Activated T-cell treated with anti-CD3 and anti-CD28 coated beads, Interleukin-2, amount 50 U/mL, for 1 hour (primary cell): ENCODE data around the gene ESYT2.
A peak's percentile ranks its signal among the peaks of the same experiment; 100 is the strongest.
"Not testable (repeated sequence)": the region's sequence is repeated elsewhere in the genome, so short reads cannot be mapped to it uniquely, and the experiment has no call there.

Experiments used
- DNase-seq: peaks from one replicate; pipeline ENCODE4 v3.0.0-alpha.2; 2020

ESYT2 gene

DNA sequence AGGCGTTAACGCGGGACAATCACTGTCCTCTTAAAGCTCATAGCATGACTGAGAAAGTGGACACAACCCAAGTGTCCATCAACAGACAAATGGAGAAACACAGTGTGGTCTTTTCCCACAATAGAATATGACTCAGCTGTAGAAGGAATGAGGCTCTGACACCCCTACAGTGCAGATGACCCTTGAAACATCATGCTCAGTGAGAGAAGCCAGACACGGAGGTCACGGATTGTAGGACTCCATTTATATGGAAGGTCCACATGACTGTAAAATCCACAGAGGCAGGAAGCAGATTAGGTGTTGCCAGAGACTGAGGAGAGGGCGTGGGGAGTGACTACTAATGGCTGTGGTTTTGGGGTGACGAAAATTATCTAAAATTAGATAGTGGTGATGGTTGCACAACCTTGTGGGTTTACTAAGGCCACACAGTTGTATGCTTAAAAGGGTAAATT lies 118.6 kb downstream of the ESYT2 start:
- no peak for DNase-seq

DNA sequence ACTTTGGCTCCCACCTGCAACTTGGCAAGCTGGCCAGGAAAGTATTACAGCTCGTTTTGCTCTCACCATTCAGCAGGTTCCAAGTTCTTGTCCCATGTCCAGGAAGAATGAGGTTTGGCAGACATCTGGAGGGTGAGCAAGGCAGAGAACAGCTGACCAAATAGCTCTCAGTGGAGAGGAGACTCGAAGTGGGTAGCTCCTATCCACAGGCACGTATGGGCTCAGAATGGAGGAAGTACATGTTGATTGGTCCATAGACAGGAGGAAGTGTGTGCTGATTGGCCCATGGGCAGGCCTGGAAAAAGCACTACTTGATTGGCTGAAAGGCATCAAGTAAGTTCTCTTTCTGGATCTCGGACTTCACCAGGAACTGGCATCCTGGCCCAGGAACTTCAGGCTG lies 121.7 kb downstream of the ESYT2 start:
- DNase-seq = no peak

DNA sequence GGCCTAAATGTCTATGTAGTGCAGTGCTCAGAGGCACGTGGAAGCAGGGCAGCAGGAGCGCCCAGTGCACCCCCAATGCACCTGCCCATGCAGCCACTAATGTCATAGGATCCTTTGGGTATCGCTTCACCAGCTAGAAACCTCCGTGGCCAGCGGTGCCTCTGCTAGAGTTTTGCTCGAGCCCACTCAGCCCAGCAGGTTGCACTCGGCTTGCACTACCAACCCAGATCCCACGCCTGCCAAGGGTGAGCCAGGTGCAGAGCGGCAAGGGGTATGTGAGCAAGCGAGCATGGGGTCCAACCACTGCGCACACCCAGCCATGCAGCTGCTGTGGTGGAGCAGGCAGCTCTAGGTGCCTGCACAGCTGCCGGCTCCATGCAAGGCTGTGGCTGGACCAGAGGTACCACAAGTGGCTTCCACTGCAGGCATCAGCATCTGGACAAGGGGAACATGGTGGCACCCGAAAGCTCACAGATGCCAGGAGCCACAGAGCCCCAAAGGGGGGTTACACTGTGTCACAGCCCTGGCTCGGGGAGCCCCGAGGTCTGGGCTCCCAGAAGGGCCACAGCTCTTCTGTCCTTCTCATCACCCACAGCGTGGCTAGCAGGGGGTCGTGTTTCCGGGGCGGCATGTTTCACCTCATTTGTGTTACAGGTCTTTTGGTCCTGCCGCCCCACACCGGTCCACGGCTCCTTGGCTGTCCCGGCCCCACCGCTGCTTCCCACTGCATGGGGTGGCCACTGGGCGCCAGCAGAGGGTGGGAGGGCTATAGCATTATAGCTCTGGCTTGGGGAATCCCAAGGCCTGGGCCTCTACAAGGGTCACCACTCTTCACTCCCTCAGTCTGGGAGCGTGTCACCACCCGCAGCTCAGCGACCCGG lies 122.4 kb downstream of the ESYT2 start:
- no peak for DNase-seq

DNA sequence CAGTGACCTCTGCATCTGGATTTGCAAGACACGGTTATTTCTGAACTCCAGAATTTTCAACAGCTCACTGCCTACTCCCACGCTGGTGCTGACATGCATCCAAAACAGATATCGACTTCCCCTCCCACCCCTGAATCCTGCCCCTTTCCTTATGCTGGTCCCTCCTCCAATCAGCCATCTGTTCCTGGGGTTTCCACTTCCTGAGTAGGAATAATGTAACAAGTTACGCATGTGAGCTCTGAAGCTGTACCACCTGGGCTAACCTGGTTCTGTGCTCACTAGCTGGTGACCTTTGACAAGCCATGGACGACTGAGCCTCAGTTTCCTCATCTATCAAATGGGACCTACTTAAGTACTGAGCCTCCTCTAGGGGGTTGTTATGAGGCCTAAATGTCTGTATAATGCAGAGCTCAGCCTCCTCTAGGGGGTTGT lies 123.0 kb downstream of the ESYT2 start:
- no peak for DNase-seq

DNA sequence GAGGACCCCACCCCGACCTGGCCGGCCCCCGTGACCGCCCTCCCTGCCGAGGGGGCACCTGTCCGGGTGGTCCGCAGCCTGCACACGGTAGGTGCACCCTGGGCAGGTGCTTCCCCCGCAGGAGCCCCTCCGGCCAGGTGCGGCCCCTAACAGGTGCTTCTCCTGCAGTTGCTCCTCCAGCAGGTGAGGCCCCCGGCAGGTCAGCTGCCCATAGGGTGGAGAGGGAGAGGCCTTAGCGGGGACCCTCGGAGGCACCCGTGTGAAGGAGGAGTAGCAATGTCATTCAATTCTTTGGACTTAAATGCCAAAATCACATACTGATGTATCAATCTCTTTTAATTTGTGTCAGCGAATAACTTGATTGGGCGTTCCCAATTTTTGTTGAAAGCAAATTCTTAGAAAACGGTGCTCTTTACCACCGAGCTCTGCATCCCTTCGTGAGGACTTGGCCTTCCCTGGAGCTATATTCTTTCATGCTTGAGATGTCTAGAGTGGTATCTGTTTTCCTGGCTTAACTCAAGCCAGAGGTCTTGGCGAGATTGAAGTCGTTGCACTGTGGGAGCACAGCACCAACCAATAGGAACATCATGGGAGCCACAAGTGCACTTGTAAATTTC lies 124.0 kb downstream of the ESYT2 start:
- no peak for DNase-seq

DNA sequence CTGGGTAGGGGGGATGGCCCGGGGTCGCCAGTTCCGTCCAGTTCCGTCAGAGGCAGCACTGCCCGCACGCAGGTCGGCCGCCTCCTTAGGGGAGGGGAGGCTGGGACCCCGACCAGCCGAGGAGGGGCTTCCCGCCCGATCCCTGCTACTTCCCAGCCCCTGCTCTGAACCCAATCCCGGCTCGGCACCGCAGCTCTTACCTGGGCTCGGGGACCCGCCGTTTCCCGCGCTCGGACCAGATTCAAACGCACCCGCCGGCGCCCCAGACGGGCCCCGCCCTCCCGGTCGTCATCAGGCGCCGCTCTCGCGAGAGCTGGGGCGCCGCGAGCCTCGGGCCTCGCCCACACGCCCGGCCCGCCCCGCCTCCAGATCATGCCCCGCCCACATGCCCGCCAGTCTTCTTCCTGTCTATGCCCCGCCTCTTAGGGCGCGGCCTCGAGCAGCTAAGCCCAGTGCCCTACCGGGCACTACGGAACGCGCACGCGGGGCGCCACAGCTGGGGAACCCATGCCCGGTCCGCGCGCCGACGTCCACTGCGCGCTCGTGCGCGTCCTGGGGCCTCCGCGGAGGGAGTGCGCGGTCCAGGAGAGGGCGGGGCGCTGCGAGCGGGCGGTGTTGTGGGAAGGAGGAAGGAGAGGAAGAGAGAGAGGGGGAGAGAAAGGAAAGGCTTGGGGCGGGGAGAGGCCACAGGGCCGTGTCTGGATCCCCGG lies 124.6 kb downstream of the ESYT2 start, which contains the start of gene NCAPG2:
Gene NCAPG2 (minus strand): TSS at position 281 of the 710 bp plus-strand sequence. CDS start 2,905 bp downstream, outside the sequence.
- peak; percentile 98 for DNase-seq

DNA sequence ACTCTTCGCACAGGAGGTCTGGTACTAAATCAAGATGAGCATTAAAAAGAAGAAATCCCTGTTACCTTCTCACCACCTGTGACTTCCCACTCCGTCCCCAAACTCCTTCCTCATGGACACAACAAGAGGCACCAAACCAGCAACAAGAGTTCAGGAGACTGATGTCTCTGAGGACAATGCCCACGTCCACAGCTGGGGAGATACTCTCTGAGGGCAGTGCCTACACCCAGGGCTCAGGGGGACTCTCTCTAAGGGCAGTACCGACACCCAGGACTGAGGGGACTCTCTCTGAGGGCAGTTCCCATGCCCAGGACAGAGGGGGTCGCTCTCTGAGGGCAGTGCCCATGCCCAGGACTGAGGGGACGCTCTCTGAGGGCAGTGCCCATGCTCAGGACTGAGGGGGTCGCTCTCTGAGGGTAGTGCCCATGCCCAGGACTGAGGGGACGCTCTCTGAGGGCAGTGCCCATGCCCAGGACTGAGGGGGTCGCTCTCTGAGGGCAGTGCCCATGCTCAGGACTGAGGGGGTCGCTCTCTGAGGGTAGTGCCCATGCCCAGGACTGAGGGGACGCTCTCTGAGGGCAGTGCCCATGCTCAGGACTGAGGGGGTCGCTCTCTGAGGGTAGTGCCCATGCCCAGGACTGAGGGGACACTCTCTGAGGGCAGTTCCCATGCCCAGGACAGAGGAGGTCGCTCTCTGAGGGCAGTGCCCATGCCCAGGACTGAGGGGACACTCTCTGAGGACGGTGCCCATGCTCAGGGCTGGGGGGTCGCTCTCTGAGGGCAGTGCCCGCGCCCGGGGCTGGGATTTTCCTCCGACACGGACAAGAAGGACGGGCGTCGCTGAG lies 125.4 kb downstream of the ESYT2 start:
- not testable (repeated sequence) for DNase-seq

DNA sequence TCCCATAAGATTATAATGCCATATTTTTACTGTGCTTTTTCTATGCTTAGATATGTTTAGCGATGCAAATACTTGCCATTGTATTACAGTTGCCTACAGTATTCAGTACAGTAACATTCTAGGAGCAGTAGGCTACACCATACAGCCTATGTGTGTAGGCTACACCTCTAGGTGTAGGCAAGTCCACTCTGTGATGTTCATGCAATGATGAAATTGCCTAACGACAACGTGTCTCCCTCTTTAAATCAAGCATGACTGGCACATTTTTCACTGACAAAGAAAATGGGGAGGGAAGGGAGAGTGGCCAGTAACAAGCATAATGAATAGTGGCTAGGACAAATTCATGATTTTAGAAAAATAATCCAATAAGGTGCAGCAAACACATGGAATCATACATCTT lies 126.4 kb downstream of the ESYT2 start:
- DNase-seq = no peak

DNA sequence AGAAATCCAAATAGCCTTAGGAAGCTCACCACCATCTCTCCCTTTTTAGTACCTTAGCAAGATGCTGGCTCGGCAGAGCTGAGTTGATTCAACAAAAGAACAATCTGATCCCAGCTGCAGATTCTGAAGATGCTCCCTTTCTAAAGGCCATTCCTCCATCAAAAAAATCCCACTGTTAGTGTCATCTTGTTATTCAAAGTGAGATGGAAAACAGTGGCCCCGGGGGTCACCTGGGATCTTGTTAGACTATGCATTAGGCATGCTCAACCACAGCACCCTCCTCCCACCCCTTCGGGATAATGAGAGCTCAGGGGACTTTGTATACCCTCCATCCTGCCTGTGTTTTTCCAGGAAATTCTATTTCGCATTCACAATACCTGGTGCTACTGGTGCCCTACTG lies 127.1 kb downstream of the ESYT2 start:
- no peak for DNase-seq

DNA sequence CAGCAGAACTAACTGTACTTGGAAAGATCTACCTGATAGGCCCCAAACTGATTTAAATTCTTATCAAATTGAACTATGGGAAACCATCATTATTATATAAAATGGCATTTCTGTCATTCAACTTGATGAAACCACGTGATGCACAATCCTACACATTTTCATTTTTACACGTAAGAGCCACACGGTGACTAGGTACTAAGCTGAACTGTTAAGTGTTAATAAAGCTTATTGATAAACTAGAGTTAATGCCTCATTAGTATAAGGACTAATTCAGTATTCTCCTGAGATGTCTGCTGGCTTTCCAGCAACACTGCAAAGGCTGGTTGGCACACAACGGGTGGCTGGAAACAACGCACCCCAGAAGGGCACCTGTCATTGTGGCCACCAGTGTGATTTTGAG lies 129.3 kb downstream of the ESYT2 start:
- no peak for DNase-seq

DNA sequence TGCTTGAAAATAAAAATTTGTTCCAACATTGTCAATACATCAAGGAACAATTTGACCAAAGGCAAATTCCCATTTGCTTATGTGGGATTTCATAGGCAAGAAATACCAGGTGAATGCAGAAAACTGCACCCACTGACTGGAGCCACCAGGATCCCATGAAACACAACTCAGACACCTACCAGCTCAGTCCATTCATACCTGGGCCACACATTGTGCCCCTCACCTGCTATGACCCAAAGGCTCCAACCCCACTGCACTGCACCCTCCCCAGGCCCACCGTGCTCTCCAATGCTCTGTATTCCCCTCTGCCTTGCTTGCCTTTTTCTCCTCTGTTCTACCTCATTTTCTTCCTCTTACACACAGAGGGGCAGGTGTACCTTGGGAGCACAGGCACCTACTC lies 130.0 kb downstream of the ESYT2 start:
- no peak for DNase-seq

DNA sequence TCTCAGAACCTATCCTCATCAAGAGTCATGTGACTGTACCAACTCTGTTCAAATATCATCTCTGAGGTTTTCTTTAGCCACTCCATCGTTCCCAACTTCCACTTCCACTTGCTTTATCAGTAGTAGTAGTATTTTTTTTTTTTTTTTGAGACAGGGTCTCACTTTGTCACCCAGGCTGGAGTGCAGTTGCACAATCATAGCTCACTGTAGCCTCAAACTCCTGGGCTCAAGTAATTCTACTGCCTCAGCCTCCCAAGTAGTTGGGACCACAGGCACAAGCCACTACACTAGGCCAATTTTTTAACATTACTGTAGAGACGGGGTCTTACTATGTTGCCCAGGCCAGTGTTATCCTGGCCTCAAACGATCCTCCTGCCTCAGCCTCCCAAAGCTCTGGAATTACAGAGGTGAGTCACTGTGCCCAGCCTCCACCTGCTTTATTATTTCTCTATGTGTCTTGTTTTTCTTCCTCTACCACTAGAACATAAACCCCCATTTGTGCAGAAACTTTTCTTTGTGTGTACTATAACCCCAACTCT lies 130.6 kb downstream of the ESYT2 start:
- no peak for DNase-seq

DNA sequence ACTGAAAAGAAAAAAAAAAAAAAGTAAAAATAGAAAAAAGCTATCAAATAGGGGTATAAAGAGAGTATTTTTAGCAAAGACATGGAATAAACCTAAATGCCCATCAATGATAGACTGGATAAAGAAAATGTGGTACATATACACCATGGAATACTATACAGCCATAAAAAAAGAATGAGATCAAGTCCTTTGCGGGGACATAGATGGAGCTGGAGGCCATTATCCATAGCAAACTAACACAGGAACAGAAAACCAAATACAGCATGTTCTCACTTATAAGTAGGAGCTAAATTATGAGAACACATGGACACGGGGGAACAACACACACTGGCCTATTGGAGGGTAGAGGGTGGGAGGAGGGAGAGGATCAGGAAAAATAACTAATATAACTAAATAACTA lies 131.7 kb downstream of the ESYT2 start:
- DNase-seq = not testable (repeated sequence)

DNA sequence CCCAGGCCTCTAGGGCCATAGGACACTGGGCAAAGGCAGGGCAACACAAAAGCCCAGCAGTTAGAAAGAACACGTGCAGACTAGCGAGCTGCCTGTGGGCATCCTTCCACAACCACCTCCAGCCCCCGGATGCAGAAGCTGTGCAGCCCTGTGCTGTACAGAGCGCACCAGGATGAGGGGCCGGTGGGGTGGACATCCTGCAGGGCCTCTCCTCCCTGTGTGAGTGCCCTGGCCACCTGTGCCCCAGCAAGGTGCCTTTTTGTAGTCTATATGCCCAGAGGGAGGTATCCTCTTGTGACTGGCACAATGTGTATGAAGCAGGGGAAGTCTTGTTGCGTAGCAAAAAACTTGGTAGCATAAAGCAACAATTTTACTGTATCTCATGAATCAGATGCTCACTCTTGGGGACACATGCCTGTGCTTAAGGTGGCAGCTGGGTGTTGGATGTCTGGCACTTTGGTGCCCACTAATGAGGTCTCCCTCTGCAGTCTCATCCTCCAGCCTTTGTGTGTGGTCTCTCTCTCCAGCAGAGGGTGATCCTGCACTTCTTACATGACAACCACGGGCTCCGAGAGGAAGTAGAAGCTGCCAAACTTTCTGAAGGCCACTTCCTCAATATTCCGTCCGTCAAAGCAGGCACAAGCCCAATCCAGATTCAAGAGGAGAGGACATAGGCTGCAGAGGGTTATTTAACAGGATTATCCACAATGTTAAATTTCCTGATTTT lies 133.4 kb downstream of the ESYT2 start:
- peak; percentile 48 for DNase-seq

DNA sequence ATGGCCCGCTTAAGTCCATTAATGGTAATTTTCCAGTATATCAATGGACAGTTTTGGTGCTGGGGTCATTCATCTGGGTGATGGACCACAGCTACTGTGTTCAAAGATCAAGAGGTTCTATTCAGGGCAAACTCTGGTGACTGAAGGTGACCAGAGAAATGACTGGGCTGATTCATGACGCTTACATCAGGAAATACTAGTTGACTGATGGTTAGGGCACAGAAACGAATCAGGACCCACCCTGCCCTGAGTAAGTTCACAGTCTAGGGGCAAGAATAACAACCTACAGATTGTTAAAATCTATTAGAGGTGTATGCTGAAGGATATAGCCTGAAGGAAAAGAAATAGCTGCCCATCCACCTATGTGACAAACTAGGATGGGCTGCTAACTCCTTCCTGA lies 134.3 kb downstream of the ESYT2 start:
- no peak for DNase-seq

DNA sequence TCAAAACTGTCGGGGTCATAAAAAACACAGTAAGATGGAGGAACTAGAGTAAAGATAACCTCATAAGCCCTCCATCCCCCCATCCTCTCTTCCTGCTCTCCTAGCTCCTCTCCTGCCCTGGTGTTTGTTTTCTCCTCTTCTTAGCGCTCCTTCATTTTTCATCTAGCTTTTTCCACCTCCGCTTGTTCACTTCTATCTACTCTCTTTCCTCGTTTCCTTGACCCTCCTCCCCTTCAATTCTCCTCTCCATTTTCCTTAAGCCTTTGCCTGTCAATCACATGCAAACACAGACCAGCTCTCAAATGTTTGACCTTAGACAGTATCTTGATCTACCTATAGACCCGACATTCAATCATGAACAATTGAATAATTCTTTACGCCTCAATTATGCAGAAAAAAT lies 134.7 kb downstream of the ESYT2 start:
- no peak for DNase-seq

DNA sequence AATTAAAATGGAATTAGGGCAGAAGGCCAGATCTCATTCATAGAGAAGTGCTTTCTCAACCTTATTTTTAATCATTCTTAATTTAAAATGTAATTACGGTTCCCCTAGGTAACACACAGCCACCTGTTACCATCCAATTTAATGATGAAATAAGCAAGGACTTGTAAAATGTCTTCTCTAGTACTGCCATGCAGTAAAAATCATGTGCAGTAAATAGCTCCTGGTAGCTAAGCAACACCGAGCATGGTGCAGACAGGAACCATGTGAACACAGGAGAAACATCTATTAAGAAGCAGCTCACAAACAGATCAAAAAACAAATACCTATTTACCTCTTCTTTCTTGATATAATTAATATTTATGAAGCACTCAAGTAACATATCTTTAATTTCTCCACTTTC lies 139.8 kb downstream of the ESYT2 start:
- no peak for DNase-seq

DNA sequence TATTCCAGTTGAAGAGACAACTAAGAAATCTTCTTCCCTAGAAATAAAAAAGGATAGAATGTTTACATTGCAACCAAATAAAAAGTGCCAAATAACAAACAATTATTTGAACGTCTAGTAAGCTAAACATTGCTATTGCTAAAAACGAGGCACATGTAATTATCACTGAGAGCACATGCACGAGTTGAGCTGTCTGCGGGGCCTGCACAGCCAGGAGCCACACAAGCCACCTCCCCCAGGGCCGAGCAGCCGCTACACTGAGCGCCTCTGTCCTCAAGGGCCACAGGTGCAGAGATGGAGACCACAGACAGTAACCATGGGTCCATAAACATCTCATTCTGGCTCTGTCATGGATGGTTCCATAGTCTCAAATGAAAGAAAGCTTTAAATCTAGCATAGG lies 141.9 kb downstream of the ESYT2 start:
- no peak for DNase-seq

DNA sequence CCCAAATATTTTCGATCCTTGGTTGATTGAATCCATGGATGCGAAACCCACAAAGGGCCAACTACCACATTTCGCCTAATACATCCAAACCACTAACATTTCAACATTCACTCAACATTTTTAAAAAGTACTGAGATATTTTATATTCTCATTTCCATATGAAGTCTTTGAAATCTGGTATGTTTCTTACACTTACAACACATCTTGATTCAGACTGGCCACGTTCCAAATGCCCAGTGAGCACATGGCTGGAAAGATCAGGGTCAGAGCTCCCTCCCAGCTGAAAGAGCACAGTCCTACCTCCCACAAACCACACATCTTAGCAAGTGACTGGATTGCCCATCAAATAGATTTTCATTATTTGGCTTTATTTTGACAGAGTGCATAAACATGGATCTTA lies 143.6 kb downstream of the ESYT2 start:
- DNase-seq = no peak

DNA sequence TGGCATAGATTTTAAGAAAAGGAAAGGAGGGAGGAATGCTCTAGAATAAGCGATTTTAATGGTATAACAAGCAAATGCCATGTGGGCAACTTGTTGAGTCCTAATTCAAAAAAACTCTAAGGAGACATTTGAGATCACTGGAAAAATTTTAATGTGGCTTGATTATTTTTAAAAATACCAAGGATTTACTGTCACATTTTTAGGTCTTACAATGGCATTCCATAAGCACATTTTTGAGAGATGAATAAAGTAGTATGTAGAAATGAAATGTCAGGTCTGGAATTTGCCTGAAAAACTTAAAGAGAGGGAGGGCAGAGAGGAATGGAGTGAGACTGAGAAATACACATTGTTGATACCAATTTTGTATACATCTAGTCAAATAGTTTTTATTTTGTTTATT lies 145.0 kb downstream of the ESYT2 start:
- DNase-seq = no peak

DNA sequence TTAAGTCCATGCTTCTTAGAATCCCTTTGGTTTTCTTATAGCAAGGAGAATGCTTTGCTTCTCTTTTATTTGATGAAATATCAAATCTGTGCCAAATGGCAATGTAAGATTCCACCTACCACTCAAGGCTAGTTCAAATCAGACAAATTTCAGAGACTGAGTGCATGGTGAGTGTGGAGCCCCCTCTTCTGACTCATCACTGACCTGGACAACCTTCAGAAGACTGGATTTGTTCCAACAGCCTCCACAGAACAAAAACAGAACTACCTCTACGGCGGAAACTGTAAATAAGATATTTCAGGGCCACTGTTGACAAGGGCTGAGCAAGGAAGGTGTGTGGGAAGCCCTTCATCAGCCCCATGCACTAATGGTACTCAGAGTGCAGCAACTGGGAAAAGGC lies 145.8 kb downstream of the ESYT2 start:
- no peak for DNase-seq

DNA sequence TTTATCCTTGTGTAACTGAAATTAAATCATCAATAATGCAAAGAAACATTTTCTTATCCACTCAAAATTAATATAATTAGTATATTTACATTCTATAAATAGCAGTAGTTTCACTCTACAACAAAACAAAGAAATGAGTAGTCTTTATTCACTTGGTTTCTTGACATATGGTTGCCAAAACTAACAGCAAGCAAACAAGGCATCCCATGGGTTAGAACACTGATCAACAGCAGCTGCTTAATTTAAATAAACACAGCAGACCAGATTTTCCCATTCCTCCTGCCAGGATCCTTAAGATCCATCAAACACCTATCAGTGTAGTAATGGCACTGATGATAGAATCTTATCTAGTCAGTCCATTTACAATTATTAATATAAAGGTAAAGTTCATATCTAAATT lies 146.9 kb downstream of the ESYT2 start:
- DNase-seq = no peak
